ENCODE measurements around the gene PDK2.

The PDK2 gene

DNA sequence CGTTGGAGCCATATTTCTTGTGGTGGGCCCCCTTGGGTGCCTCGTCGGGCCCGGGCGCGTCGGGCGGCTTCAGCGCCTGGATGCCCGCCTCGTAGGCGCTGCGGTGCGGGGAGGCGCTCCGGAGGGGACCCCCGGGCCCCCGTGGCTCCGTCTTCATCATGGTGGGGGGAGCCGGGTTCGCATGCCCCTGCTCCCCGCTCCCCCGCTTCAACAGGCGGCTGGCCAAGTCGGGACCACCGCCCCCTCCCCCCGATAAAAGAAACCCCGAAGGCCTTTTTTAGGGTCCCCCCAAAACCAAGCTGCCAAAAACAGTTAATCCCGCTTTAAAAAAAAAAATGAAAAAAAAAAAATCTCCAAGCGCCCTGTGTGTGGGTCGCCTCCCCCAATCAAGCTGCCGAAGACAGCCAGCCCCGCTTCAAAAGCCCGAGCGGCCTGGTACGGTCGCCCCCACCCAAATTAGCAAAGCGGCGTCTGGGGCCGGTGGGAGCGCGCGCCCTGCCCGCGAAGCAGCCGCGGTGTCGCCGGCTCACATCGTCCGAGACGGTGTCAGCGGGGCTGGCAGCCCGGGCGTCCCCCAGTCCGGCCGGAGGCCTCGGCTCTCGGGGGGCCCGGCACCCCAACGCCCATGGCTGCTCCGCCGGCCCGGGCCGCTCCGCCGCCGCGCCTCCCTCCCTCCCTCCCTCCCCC lies 55.3 kb downstream of the PDK2 start, which contains the start of gene PPP1R9B:
Gene PPP1R9B, minus strand, starts transcription at position 324 of the 687 bp plus-strand sequence. Its CDS starts 164 bp downstream, at position 160.
- Histone ChIP-seq H3K4me1 (ENCODE audit: control insufficient read depth, insufficient read depth, low read length) (peaks cover 24% of the 10 kb centered on the region), H3K27ac (ENCODE audit: low read depth, low read length) (peak within 1 kb of the TSS; percentile 79), H3K9ac (ENCODE audit: low read length) (peak within 1 kb of the TSS; percentile 50), H3K36me3 (ENCODE audit: control insufficient read depth, insufficient read depth, low read length) (peaks cover 3% of the 10 kb centered on the region), H3K4me3 (ENCODE audit: low read length) (peak within 1 kb of the TSS; percentile 81), H3K27me3 (ENCODE audit: control insufficient read depth, insufficient read depth, low read length) (no peaks in the 10 kb centered on the region)

DNA sequence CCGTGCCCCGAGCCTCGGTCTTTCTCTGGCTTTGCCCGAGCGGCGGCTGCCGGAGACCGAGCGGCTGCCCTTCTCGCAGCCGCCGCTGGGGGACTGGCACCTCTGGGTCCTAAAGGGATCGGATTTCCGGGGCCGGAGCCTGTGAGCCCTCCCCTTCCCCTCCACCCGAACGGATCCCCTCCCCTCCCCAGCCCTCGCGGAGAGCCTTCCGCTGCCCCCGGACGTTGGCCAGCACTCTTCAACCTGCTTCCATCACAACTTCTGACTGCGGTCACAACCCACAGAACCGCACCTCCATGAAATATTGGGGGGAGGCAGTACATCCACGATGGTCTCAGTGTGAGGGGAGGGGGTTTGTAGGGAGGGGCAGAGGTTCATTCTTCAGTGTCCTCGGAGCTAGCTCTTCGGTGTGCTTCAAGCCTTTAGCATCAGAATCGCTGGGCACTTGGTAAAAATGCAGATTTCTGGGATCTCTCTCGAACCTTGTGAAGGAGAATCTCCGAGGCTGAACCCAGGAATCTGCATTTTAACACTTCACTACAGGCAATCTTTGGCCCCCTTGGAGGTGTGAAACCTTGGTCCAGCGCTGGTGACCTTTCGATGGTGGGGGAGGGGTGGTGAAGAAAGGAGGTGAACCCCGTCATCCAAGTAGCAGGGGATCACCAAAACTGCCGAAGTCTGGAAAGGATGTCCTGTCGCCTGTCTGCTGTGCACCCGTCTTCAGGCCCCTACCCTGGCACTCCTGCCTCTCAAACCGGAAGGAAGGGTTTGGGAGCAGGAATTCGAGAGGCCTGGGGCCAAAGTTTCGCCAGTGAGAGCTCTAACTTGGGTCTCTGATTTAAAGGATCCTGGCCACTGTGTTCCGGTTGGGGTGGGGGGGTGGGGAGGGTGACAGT lies 56.1 kb downstream of the PDK2 start:
- peak overlapping the region; percentile 81 for H3K4me3 ChIP-seq (ENCODE audit: low read length)
- H3K4me1 ChIP-seq (ENCODE audit: control insufficient read depth, insufficient read depth, low read length): peaks cover 25% of the 10 kb centered on the region
- H3K9ac ChIP-seq (ENCODE audit: low read length): peak overlapping the region; percentile 50
- H3K36me3 ChIP-seq (ENCODE audit: control insufficient read depth, insufficient read depth, low read length): no peaks in the 10 kb centered on the region
- H3K27ac ChIP-seq (ENCODE audit: low read depth, low read length): peak overlapping the region; percentile 79
- H3K27me3 ChIP-seq (ENCODE audit: control insufficient read depth, insufficient read depth, low read length): no peaks in the 10 kb centered on the region

DNA sequence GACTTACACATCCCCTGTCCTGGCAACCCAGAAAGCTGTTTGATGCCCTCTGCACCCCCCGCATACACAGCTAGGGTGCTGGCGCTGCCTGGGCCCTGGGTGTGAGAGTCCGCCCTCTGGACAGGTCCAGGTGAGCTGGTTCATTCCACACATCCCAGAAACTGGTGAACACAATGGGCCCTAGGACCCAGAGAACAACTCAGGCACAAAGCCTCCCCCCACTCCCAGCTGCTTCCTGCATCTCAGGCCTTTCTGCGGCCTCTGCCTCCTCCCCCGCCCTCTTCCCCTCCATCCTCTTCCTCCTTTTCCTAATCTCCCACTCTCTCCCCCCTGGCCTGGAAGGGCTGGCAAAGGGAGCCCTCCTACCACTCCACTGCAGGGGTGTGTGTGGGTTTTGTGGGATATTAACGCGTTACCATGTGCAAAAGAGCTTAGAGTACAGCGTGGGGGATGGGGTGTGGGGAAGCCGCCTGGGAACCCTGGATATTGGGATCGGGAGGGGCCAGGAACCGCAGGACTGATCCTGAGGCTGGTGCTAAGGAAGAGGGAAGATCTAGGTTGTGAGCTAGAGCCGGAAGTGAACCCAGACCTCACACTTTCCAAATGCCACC lies 56.9 kb downstream of the PDK2 start:
- no peaks in the 10 kb centered on the region for H3K36me3 ChIP-seq (ENCODE audit: control insufficient read depth, insufficient read depth, low read length)
- H3K27me3 ChIP-seq (ENCODE audit: control insufficient read depth, insufficient read depth, low read length): no peaks in the 10 kb centered on the region
- H3K27ac ChIP-seq (ENCODE audit: low read depth, low read length): peak overlapping the region; percentile 79
- H3K4me1 ChIP-seq (ENCODE audit: control insufficient read depth, insufficient read depth, low read length): peaks cover 20% of the 10 kb centered on the region
- peak overlapping the region; percentile 88 for H3K9ac ChIP-seq (ENCODE audit: low read length)
- H3K4me3 ChIP-seq (ENCODE audit: low read length): peak overlapping the region; percentile 61

DNA sequence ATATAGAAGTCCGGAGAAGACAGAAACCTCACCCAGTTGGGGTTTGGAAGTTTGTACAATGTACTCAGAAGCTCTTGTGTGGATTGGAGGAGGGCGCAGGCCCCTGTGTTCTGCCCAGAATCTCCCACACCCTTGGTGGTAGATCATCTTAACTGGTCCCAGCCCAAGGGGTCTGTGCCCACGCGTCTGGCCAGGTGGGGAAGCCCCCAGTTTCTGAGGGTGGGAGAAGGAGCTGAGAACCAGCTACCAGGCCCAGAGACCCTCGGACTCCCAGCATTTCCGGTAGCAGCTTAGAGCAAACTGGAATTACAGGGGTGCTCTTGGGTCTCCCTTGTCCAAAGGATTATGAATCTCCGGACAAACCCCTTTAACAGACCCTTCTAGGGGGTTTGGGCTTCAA lies 57.6 kb downstream of the PDK2 start:
- H3K27ac ChIP-seq (ENCODE audit: low read depth, low read length): peak overlapping the region; percentile 79
- H3K27me3 ChIP-seq (ENCODE audit: control insufficient read depth, insufficient read depth, low read length): no peaks in the 10 kb centered on the region
- H3K4me3 ChIP-seq (ENCODE audit: low read length): no peak overlapping the region
- H3K9ac ChIP-seq (ENCODE audit: low read length): no peak overlapping the region
- peaks cover 20% of the 10 kb centered on the region for H3K4me1 ChIP-seq (ENCODE audit: control insufficient read depth, insufficient read depth, low read length)
- H3K36me3 ChIP-seq (ENCODE audit: control insufficient read depth, insufficient read depth, low read length): no peaks in the 10 kb centered on the region

DNA sequence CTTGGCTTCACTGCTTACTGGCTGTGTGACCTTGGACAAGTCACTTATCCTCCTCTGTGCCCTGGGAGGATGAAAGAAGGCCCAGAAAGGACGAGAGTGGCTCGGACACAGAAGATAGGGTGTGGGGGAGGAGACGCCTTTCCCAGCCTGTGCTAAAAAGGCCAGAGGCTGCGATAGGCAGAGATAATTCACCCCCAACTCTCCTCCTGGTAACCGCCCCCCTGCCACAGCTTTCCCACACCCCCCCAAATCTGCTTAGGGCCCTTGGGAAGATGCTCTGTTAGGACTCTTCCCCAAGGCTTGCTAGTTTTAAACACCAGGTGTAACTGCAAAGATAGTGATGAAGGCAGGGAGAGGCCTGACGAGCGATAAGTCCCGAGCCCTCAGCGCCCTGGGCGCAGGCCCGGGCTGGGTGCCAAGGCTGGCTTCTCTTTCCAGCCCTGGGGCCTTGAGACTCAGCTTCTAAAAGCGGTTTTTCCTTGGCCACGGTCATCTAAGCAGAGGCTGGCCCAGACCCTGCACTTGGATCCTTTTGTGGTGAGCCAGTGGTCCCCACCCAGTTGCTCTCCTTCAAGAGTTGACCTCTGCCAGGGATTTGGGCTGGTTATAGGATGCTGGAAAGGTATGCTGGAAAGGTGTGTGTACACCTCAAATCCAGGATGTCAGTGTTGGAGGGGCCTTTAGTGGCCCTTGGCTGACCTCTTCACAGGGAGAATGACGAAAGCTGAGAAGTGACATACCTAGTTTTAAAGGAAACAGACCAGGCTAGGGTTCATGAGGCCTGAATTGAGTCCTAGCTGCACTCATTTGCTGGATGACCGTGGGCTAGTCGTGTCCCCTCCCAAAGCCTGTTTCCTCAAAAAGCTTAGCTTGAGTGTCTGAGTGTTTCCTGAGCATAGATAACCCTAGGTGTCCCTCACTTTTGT lies 58.8 kb downstream of the PDK2 start:
- no peak overlapping the region for H3K9ac ChIP-seq (ENCODE audit: low read length)

DNA sequence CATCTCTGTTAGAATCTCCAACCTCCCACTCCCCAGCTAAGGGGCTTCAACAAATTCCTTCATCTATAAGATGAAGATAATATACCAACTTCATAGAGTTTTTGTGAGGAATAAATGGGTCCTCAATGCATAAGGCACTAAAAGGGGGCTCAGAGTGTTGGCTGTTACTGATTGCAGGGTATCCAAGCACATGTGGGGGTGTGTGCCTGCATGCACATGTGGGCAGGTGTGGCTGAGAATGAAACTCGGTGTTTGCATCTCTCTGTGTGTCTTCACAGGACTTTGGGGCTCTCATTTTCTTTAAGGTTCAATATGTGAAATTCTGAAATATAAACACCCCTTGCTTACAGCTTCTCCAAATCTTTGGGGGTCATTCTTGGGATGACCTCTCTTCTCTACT lies 59.5 kb downstream of the PDK2 start:
- Histone ChIP-seq H3K27me3 (ENCODE audit: control insufficient read depth, insufficient read depth, low read length) (no peaks in the 10 kb centered on the region), H3K4me1 (ENCODE audit: control insufficient read depth, insufficient read depth, low read length) (peaks cover 17% of the 10 kb centered on the region), H3K36me3 (ENCODE audit: control insufficient read depth, insufficient read depth, low read length) (no peaks in the 10 kb centered on the region), H3K27ac (ENCODE audit: low read depth, low read length) (no peak overlapping the region), H3K9ac (ENCODE audit: low read length) (no peak overlapping the region), H3K4me3 (ENCODE audit: low read length) (no peak overlapping the region)

More for the DNA sequence above, 58.8 kb downstream of the PDK2 start:
- no peak overlapping the region for H3K4me3 ChIP-seq (ENCODE audit: low read length)
- no peaks in the 10 kb centered on the region for H3K27me3 ChIP-seq (ENCODE audit: control insufficient read depth, insufficient read depth, low read length)
- peak overlapping the region; percentile 11 for H3K27ac ChIP-seq (ENCODE audit: low read depth, low read length)
- H3K36me3 ChIP-seq (ENCODE audit: control insufficient read depth, insufficient read depth, low read length): no peaks in the 10 kb centered on the region
- peaks cover 17% of the 10 kb centered on the region for H3K4me1 ChIP-seq (ENCODE audit: control insufficient read depth, insufficient read depth, low read length)

DNA sequence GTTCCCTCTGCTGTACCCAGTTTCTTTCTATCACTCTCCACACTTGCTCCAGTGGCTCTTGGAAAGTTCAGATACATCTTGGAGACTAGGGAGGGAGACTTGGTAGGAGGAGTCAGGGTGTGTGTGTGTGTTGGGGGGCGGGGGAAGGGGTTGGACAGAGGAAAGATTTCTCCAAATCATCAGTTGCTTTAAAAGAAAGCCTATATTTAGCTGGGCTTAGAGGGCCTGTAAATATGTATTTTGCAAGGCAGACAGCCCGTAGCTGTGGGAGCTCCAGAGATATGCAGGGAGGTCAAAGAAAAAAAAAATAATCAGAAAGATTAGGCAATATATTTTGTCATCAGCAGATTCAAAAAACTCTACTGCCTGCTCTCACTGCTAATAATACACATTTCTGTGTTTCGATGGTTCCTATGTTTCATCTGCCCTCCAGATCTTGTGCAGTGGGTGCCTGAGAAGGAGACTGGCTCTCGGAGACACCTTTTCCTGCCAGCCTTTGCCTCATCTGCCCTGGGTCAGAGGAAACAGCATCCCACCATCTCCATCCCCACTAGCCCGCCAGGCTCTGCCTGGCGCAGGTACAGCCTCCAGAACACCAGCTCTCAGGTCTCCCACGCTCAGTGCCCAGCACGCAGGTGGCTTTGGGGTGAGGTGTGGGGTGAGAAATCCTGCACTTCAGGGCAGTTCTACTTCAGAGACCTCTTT lies 60.1 kb downstream of the PDK2 start:
- no peaks in the 10 kb centered on the region for H3K27me3 ChIP-seq (ENCODE audit: control insufficient read depth, insufficient read depth, low read length)
- H3K9ac ChIP-seq (ENCODE audit: low read length): no peak overlapping the region
- no peaks in the 10 kb centered on the region for H3K36me3 ChIP-seq (ENCODE audit: control insufficient read depth, insufficient read depth, low read length)
- H3K27ac ChIP-seq (ENCODE audit: low read depth, low read length): no peak overlapping the region
- peaks cover 17% of the 10 kb centered on the region for H3K4me1 ChIP-seq (ENCODE audit: control insufficient read depth, insufficient read depth, low read length)
- no peak overlapping the region for H3K4me3 ChIP-seq (ENCODE audit: low read length)

DNA sequence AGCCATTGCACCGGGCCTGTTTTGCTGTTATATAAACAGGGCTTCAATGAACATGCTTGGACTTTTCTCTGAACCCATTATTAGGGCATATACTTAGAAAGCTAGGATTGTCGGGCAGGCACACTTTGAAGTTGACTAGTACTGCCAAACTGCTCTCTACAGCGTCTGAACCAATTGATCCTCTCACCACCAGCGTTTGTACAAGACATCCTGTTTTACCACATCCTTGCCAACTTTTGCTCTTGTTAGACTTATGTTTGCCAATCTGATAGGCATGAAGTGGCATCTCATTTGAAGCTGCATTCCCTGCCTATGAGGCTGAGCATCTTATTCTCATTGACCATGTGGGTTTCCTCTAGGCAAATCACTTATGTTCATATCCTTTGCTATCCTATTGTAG lies 62.7 kb downstream of the PDK2 start:
- Histone ChIP-seq H3K9ac (ENCODE audit: low read length) (no peak overlapping the region), H3K27me3 (ENCODE audit: control insufficient read depth, insufficient read depth, low read length) (no peaks in the 10 kb centered on the region), H3K27ac (ENCODE audit: low read depth, low read length) (no peak overlapping the region), H3K36me3 (ENCODE audit: control insufficient read depth, insufficient read depth, low read length) (no peaks in the 10 kb centered on the region), H3K4me3 (ENCODE audit: low read length) (no peak overlapping the region), H3K4me1 (ENCODE audit: control insufficient read depth, insufficient read depth, low read length) (peaks cover 10% of the 10 kb centered on the region)

DNA sequence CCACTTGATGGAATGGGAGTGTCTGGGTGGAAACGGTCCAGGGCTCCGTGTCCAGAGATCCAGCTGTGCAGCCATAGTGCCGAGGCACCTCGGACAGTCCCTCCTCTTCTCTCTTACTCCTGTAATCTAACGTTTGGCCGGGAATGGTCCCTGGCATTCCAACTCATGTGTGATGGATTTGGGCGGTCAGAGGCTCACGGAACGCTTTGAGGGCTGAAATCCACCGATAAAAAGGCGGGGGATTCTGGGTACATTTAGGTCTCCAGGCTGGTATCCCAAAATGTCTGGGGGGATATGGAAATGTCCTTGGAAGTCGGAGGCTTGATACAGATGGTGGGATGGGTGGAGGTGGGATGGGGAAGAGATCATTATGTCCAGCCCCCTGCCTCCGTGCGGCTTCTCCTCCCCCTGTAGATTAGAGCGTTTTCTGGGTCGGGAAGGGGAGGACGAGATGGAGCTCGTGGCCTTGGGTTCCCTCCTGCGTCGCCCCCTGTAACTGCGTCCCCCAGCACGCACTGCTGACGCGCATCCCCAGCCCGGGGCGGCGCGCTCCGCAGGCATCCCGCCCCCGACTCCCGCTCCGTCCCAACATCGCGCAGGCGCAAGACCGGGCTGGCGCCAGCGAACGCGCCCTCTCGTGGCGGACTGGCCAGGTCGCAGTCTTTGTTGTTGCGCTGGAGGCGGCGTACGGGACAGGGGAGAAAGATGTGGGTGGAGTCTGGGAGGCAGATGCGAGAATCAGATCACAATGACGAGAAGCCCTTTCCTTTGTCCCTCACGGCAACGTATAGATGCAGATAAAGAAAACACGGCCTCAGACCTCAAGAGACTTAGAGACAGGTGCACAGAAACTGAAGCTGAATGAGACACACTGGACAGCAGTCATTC lies 66.1 kb downstream of the PDK2 start:
- Histone ChIP-seq H3K36me3 (ENCODE audit: control insufficient read depth, insufficient read depth, low read length) (no peaks in the 10 kb centered on the region), H3K27me3 (ENCODE audit: control insufficient read depth, insufficient read depth, low read length) (no peaks in the 10 kb centered on the region), H3K27ac (ENCODE audit: low read depth, low read length) (peak overlapping the region; percentile 84), H3K9ac (ENCODE audit: low read length) (peak overlapping the region; percentile 61), H3K4me3 (ENCODE audit: low read length) (peak overlapping the region; percentile 75), H3K4me1 (ENCODE audit: control insufficient read depth, insufficient read depth, low read length) (peaks cover 8% of the 10 kb centered on the region)
